AG04449 (cell line): ENCODE measurements around the gene IL36B.

Source experiments
- CTCF ChIA-PET: fragments of 350-600 bp; formaldehyde crosslinking; extraction: SDS; loops from one replicate; lab custom pipeline; 2021; ENCODE audit warnings: antibody characterized with exemption; lab: Yijun Ruan, JAX
- POLR2A ChIA-PET: fragments of 400-600, 350-600 bp; formaldehyde crosslinking; extraction: SDS; loops from one replicate; lab custom pipeline; 2020; ENCODE audit warnings: antibody characterized with exemption, inconsistent platforms; lab: Yijun Ruan, JAX
- DNase-seq: peaks from one replicate; pipeline ENCODE4 v3.0.0-alpha.2; 2010; ENCODE audit warnings: low read depth, low spot score
- H3K4me3 ChIP-seq: 2 replicates; pipeline ENCODE4 v1.5.1; 2011; ENCODE audit warnings: low read depth, mild to moderate bottlenecking, control low read depth, low read length
- TF ChIP-seq, protein P1 (sequence below): IDR thresholded peaks from one replicate; pipeline ENCODE4 v1.5.1; 2011; ENCODE audit warnings: mild to moderate bottlenecking, moderate library complexity, low read length, control low read depth, inconsistent platforms; ENCODE audit not compliant: insufficient read depth; ENCODE audit errors: missing control alignments

IL36B gene

DNA sequence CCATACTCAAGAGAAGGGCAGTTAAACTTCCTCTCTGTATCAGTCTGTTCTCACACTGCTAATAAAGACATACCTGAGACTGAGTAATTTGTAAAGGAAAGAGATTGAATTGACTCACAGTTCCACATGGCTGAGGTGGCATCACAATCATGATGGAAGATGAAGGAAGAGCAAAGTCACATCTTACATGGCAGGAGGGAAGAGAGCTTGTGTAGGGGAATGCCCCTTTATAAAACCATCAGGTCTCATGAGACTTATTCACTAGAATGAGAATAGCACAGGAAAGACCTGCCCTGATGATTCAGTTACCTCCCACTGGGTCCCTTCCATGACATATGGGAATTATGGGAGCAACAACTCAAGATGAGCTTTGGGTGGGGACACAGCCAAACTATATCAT lies 1.4 kb upstream of the IL36B start:
- no peak for DNase-seq
- TF ChIP-seq, protein P1, sequence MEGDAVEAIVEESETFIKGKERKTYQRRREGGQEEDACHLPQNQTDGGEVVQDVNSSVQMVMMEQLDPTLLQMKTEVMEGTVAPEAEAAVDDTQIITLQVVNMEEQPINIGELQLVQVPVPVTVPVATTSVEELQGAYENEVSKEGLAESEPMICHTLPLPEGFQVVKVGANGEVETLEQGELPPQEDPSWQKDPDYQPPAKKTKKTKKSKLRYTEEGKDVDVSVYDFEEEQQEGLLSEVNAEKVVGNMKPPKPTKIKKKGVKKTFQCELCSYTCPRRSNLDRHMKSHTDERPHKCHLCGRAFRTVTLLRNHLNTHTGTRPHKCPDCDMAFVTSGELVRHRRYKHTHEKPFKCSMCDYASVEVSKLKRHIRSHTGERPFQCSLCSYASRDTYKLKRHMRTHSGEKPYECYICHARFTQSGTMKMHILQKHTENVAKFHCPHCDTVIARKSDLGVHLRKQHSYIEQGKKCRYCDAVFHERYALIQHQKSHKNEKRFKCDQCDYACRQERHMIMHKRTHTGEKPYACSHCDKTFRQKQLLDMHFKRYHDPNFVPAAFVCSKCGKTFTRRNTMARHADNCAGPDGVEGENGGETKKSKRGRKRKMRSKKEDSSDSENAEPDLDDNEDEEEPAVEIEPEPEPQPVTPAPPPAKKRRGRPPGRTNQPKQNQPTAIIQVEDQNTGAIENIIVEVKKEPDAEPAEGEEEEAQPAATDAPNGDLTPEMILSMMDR = no peak
- CTCF ChIA-PET = interaction anchor here (1.0 kb wide), 1 partner anchor 99 kb away, joined by 3 read pairs; no protein-coding TSS in a partner anchor
- POLR2A ChIA-PET = no interaction called here
- H3K4me3 ChIP-seq = no peak overlapping the region

DNA sequence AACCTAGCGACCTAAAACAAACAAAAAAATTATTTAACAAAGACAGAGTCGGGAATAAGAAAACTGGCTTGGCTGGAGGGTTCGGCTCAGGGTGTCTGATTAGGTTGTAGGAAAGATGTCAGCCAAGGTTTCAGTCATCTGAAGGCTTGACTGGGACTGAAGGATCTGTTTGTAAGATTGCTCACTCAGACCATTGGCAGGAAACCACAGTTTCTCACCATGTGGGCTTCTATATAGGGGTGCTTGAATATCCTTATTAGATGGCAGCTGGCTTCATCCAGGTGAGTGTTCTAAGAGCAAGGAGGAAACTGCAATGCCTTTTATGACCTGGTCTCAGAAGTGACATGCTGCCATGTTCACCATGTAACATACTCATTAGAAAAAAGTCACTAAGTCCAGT lies 999 bp upstream of the IL36B start:
- DNase-seq = no peak
- TF ChIP-seq, protein P1 = no peak
- POLR2A ChIA-PET = no interaction called here
- no peak overlapping the region for H3K4me3 ChIP-seq
- CTCF ChIA-PET = no interaction called here

DNA sequence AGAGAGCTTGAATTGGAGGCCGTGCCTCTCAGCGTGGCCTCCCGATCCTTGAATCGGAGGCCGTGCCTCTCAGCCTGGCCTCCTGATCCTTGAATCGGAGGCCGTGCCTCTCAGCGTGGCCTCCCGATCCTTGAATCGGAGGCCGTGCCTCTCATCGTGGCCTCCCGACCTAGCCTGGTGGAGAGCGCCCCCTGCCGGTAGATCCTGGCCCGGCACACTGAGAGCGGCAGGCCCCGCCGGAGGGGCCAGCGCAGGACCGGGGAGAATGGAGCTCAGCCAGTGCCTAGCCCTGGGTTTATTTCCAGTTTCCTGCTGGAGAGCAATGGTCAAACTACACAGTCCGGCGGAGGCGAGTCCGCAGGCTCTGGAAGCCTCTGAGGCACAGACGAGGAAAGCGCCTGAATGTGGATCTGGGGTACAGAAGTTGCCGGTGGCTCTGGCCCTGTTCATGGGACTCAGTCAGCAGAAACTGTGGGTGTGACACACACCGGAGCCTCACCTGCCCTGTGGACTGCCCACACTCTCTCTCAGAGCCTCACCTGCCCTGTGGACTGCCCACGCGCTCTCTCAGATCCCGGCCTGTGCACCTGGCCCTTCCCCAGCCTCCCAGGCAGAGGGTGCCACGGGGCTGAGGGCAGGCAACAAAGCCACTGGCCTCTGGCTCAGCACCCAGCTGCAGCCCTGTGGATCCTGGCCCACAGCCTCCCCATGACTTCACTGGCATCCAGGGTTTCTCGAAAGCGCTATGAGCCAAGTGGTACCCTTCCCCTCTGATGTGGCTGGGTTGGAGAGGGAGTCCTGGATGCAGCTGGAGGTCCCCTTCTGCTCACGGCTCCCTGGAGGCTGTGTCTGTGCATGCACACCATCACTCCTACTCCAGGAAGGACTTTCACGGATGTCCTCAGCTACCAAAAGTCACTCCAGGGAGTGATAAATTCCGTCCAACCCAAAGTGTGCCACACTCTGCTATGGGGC lies 1.5 kb downstream of the IL36B start:
- TF ChIP-seq, protein P1 = no peak
- H3K4me3 ChIP-seq = no peak overlapping the region
- ChIA-PET POLR2A (no interaction called here), CTCF (no interaction called here)
- DNase-seq = no peak

DNA sequence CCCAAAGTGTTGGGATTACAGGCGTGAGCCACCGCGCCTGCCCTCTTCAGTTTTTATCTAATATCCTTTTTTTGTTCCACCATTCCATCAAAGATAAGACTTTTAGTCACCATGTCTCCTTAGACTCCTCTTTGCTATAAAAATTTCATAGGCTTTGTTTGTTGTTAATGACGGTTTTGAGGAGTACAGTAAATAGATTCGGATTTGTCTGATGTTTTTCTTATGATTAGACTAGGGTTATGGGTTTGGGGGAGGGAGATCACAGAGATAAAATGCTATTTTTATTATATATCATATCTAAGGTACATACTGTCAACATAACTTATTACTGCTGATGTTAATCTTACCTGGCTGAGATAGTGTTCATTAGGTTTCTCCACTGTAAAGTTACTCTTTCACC lies 6.2 kb downstream of the IL36B start:
- TF ChIP-seq, protein P1 = no peak
- CTCF ChIA-PET = no interaction called here
- DNase-seq = no peak
- POLR2A ChIA-PET = no interaction called here
- H3K4me3 ChIP-seq = no peak overlapping the region

DNA sequence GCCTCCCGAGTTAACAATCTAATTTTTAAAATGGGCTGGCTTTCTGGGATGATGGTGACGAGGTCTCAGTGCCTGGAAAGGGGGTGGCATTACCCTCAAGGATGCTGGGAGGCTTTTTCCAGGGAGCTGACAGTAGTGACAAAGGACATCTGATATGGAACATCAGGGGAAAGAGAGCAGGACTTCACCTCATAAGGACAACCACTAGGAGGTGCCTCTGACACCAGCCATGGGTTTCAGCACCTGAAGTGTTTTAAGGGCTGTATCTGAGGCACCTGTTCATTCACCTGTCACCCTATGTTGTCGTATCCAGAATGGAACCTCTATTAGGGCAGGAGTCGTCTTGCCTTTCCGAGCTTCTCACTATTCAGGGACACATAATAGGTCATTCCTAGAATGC lies 10.8 kb downstream of the IL36B start:
- ChIA-PET CTCF (no interaction called here), POLR2A (no interaction called here)
- TF ChIP-seq, protein P1 = no peak
- DNase-seq = no peak
- H3K4me3 ChIP-seq = no peak overlapping the region

DNA sequence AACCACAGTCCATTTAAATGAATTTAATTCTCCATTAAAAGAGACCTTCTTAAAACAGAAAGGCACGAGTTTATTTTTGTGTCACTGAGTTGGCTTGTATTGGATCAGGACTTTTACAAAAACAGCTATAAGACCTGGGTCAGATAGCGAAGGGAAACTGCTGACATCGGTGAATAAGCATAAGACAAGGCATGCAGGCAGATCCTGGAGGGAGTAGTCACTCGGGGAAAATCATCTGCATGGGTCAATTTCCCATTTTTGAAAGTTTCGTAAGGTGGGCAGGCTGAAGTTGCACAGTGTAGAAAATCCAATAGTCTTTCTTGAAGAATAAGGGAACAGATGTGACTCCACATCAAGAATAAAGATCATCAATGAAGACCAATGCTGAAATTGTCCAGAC lies 12.9 kb downstream of the IL36B start:
- no peak overlapping the region for H3K4me3 ChIP-seq
- ChIA-PET POLR2A (no interaction called here), CTCF (no interaction called here)
- no peak for DNase-seq
- TF ChIP-seq, protein P1 = no peak
